Vagina (tissue), 2 donors: ENCODE data around the gene MB21D2. TPM values are rescaled to one million over a fixed set of nuclear protein-coding genes. Genes with fewer than 3 reads are reported as not detected.
"Not testable (repeated sequence)": the region's sequence is repeated elsewhere in the genome, so short reads cannot be mapped to it uniquely, and the experiment has no call there.

Experiments
- DNase-seq, 2 donors: peaks; one replicate each; pipeline ENCODE4 v3.0.0-alpha.2; 2017; ENCODE audit errors: extremely low spot score in 2 of 2
- H3K27ac ChIP-seq: fragments of 200-600 bp; sonication (generic); one replicate; pipeline ENCODE4 v1.5.1; 2019
- H3K27me3 ChIP-seq: fragments of 200-600 bp; sonication (generic); one replicate; pipeline ENCODE4 v1.5.1; 2019
- H3K36me3 ChIP-seq, 2 donors: fragments of 200-600 bp; sonication (generic); one replicate each; pipeline ENCODE4 v1.5.1; 2017 to 2019
- H3K4me1 ChIP-seq: fragments of 200-600 bp; sonication (generic); one replicate; pipeline ENCODE4 v1.5.1; 2019
- H3K4me3 ChIP-seq, 2 donors: fragments of 200-600 bp; sonication (generic); 1 replicate in 1 of 2; 2 replicates in 1 of 2; pipeline ENCODE4 v1.5.1; 2016 to 2019
- H3K9me3 ChIP-seq: fragments of 200-600 bp; sonication (generic); one replicate; pipeline ENCODE4 v1.5.1; 2019
- CTCF ChIP-seq, 3 experiments: fragments of 450-650 bp in 2 of 3; fragments of 200-600 bp in 1 of 3; sonication (generic) in 1 of 3; IDR thresholded peaks; one replicate each; pipeline ENCODE4 v1.5.1; 2017 to 2019; ENCODE audit warnings: antibody characterized with exemption in 3 of 3, mild to moderate bottlenecking in 2 of 3, moderate library complexity in 2 of 3
- POLR2A ChIP-seq, 2 donors: fragments of 450-650 bp; IDR thresholded peaks; one replicate each; pipeline ENCODE4 v1.6.1; 2017; ENCODE audit warnings: antibody characterized with exemption in 2 of 2, mild to moderate bottlenecking in 2 of 2, moderate library complexity in 2 of 2
- POLR2AphosphoS5 ChIP-seq, 2 donors: sonication (generic); formaldehyde crosslinking; IDR thresholded peaks; one replicate each; pipeline ENCODE4 v1.9.0; 2017; ENCODE audit warnings: antibody characterized with exemption in 2 of 2, mild to moderate bottlenecking in 2 of 2, low read depth in 1 of 2; ENCODE audit not compliant: insufficient read depth in 1 of 2
- intact Hi-C: fragments of 100-400 bp; cut with DNase I; formaldehyde crosslinking; loops from one replicate; pipeline ENCODE4 v1.15.1; 2023
- total RNA-seq: library from RNA; depleted of rRNA; stranded (reverse); fragments of >200 nt; gene quantifications from one replicate; pipeline ENCODE4 v1.2.3, GENCODE V29; 2016

Gene MB21D2
- total RNA-seq, 1 donor from 2014 or later = 5.6 TPM

GRCh38 chr3:192778508-192778907 is 139.1 kb downstream of the MB21D2 start:
- Histone ChIP-seq H3K4me3 (no peak overlapping the region), H3K27me3 (no peaks in the 10 kb centered on the region), H3K36me3 (no peaks in the 10 kb centered on the region), H3K27ac (no peak overlapping the region), H3K4me1 (no peaks in the 10 kb centered on the region), H3K9me3 (peaks cover 5% of the 10 kb centered on the region)
- intact Hi-C loops = no loop called here
- DNase-seq = no peak
- TF ChIP-seq POLR2AphosphoS5 (IDR thresholded peaks at IDR 0.05; ENCODE audit: insufficient read depth in 1 of 2, low read depth in 1 of 2) (no peak), POLR2A (IDR thresholded peaks at IDR 0.05) (no peak), CTCF (IDR thresholded peaks at IDR 0.05) (no peak)

- H3K4me3 ChIP-seq, H3K4me1 ChIP-seq, H3K9me3 ChIP-seq, H3K27me3 ChIP-seq, DNase-seq, H3K27ac ChIP-seq, H3K36me3 ChIP-seq, intact Hi-C loops: not testable (repeated sequence)
Observed at GRCh38 chr3:192774341-192774740, 143.3 kb downstream of the MB21D2 start.

GRCh38 chr3:192772240-192772894 is 145.3 kb downstream of the MB21D2 start:
- DNase-seq = no peak
- no peaks in the 10 kb centered on the region for H3K27me3 ChIP-seq
- intact Hi-C loops = no loop called here
- no peak overlapping the region for H3K27ac ChIP-seq
- H3K36me3 ChIP-seq = no peaks in the 10 kb centered on the region
- H3K9me3 ChIP-seq = peaks cover 5% of the 10 kb centered on the region
- TF ChIP-seq POLR2AphosphoS5 (IDR thresholded peaks at IDR 0.05; ENCODE audit: insufficient read depth in 1 of 2, low read depth in 1 of 2) = no peak
- no peak for TF ChIP-seq POLR2A (IDR thresholded peaks at IDR 0.05)
- TF ChIP-seq CTCF (IDR thresholded peaks at IDR 0.05) = no peak
- H3K4me3 ChIP-seq = no peak overlapping the region
- no peaks in the 10 kb centered on the region for H3K4me1 ChIP-seq

- intact Hi-C loops = no loop called here
- Histone ChIP-seq H3K9me3 (no peaks in the 10 kb centered on the region), H3K27me3 (no peaks in the 10 kb centered on the region), H3K36me3 (no peaks in the 10 kb centered on the region), H3K4me1 (no peaks in the 10 kb centered on the region), H3K4me3 (no peak overlapping the region), H3K27ac (no peak overlapping the region)
- no peak for DNase-seq
- TF ChIP-seq CTCF (IDR thresholded peaks at IDR 0.05) (no peak), POLR2A (IDR thresholded peaks at IDR 0.05) (no peak), POLR2AphosphoS5 (IDR thresholded peaks at IDR 0.05; ENCODE audit: insufficient read depth in 1 of 2, low read depth in 1 of 2) (no peak)
Observed at GRCh38 chr3:192758654-192759053, 159.0 kb downstream of the MB21D2 start.

- no peak for DNase-seq
- no peak overlapping the region for H3K4me3 ChIP-seq
- no peak overlapping the region for H3K27ac ChIP-seq
- H3K27me3 ChIP-seq = no peaks in the 10 kb centered on the region
- no peak for TF ChIP-seq POLR2AphosphoS5 (IDR thresholded peaks at IDR 0.05; ENCODE audit: insufficient read depth in 1 of 2, low read depth in 1 of 2)
- no peak for TF ChIP-seq POLR2A (IDR thresholded peaks at IDR 0.05)
- no peak for TF ChIP-seq CTCF (IDR thresholded peaks at IDR 0.05)
- no peaks in the 10 kb centered on the region for H3K4me1 ChIP-seq
- H3K36me3 ChIP-seq = no peaks in the 10 kb centered on the region
- intact Hi-C loops = no loop called here
- no peaks in the 10 kb centered on the region for H3K9me3 ChIP-seq
Observed at GRCh38 chr3:192751148-192751547, 166.5 kb downstream of the MB21D2 start.
